A549 (cell line): ENCODE data around the gene RAD51B.

Experiments
- ZFP36 ChIP-seq: fragments of 450-650 bp; IDR thresholded peaks from 2 replicates; pipeline ENCODE4 v1.6.1; 2014; ENCODE audit warnings: borderline replicate concordance; ENCODE audit not compliant: partially characterized antibody
- TF ChIP-seq, protein P1 (sequence below): fragments of 200-600 bp; sonication (generic); IDR thresholded peaks from 2 replicates; pipeline ENCODE4 v1.6.1; 2016; ENCODE audit warnings: antibody characterized with exemption, mild to moderate bottlenecking, moderate library complexity
- TF ChIP-seq, protein P2 (sequence below): fragments of >200 bp; sonication (Bioruptor Twin); formaldehyde crosslinking; IDR thresholded peaks from 3 replicates; pipeline ENCODE4 v1.5.1; 2016

DNA sequence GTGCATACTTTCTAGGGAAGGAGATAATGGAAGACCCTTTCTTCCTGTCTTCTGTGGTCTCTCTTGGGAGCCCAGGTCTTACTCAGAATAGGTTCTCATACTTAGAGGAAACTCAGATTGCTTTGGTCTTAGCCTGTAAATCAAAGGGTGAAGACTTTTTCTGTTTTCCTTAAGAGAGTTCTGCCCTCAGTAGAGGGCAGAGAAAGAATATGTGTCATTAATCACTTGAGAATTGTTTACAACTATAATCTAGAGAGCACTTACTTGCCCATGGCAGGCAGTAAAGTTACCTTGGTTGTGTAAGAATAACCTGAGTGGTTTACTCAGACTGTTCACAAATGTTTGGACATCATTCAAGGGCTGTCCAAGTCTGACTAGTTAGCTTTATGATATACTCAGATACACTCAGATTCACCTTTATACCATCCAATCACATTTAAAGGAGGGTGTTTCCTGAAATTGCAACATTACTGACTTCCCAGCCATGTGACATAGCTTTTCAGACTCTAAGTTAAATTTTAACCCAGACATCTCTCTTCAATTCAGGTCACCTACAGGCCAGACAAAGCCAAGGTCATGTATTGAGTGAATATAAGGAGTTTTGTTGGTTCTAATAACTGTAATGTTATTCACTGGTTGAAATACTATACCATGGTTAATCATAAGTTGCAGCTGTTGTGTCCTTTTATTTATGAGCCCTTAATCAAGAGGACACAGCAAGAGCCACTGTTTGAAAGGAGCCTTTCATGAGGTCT, 372.2 kb downstream of the RAD51B start:
- TF ChIP-seq, protein P1, sequence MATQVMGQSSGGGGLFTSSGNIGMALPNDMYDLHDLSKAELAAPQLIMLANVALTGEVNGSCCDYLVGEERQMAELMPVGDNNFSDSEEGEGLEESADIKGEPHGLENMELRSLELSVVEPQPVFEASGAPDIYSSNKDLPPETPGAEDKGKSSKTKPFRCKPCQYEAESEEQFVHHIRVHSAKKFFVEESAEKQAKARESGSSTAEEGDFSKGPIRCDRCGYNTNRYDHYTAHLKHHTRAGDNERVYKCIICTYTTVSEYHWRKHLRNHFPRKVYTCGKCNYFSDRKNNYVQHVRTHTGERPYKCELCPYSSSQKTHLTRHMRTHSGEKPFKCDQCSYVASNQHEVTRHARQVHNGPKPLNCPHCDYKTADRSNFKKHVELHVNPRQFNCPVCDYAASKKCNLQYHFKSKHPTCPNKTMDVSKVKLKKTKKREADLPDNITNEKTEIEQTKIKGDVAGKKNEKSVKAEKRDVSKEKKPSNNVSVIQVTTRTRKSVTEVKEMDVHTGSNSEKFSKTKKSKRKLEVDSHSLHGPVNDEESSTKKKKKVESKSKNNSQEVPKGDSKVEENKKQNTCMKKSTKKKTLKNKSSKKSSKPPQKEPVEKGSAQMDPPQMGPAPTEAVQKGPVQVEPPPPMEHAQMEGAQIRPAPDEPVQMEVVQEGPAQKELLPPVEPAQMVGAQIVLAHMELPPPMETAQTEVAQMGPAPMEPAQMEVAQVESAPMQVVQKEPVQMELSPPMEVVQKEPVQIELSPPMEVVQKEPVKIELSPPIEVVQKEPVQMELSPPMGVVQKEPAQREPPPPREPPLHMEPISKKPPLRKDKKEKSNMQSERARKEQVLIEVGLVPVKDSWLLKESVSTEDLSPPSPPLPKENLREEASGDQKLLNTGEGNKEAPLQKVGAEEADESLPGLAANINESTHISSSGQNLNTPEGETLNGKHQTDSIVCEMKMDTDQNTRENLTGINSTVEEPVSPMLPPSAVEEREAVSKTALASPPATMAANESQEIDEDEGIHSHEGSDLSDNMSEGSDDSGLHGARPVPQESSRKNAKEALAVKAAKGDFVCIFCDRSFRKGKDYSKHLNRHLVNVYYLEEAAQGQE: no peak
- TF ChIP-seq ZFP36: no peak
- TF ChIP-seq, protein P2, sequence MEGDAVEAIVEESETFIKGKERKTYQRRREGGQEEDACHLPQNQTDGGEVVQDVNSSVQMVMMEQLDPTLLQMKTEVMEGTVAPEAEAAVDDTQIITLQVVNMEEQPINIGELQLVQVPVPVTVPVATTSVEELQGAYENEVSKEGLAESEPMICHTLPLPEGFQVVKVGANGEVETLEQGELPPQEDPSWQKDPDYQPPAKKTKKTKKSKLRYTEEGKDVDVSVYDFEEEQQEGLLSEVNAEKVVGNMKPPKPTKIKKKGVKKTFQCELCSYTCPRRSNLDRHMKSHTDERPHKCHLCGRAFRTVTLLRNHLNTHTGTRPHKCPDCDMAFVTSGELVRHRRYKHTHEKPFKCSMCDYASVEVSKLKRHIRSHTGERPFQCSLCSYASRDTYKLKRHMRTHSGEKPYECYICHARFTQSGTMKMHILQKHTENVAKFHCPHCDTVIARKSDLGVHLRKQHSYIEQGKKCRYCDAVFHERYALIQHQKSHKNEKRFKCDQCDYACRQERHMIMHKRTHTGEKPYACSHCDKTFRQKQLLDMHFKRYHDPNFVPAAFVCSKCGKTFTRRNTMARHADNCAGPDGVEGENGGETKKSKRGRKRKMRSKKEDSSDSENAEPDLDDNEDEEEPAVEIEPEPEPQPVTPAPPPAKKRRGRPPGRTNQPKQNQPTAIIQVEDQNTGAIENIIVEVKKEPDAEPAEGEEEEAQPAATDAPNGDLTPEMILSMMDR: no peak; the same call in 2 of the 3 replicates
